GM23338 (cell line): ENCODE results near the gene TSHZ2. TPM values are rescaled to one million over a fixed set of nuclear protein-coding genes. Genes with fewer than 3 reads are reported as not detected.

Experiments used
- ATAC-seq: fragments of 200-7000 bp; cut with Tn5 transposase; 3 replicates; pipeline ENCODE4 v1.9.1; 2020
- DNase-seq: peaks from one replicate; pipeline ENCODE4 v3.0.0-alpha.2; 2015; ENCODE audit warnings: low spot score
- H2AFZ ChIP-seq: fragments of 200-600 bp; sonication (generic); 2 replicates; pipeline ENCODE4 v1.8.0; 2016; ENCODE audit warnings: antibody characterized with exemption, mild to moderate bottlenecking, moderate library complexity
- H3F3A ChIP-seq: fragments of 200-600 bp; sonication (generic); replicated peaks from 2 replicates; pipeline ENCODE4 v1.8.0; 2017; ENCODE audit warnings: antibody characterized with exemption, mixed run types, low read depth
- H3K27ac ChIP-seq: fragments of 200-600 bp; sonication (generic); 2 replicates; pipeline ENCODE4 v1.6.1; 2016; ENCODE audit warnings: low read depth
- H3K27me3 ChIP-seq: fragments of 200-600 bp; sonication (generic); 2 replicates; pipeline ENCODE4 v1.8.0; 2016; ENCODE audit warnings: mild to moderate bottlenecking, mixed run types, moderate library complexity; ENCODE audit not compliant: insufficient read depth
- H3K36me3 ChIP-seq: fragments of 200-600 bp; sonication (generic); 2 replicates; pipeline ENCODE4 v1.8.0; 2016; ENCODE audit warnings: mild to moderate bottlenecking; ENCODE audit not compliant: insufficient read depth
- H3K4me1 ChIP-seq: fragments of 200-600 bp; sonication (generic); 2 replicates; pipeline ENCODE4 v1.8.0; 2016; ENCODE audit warnings: mild to moderate bottlenecking, moderate library complexity; ENCODE audit not compliant: insufficient read depth
- H3K4me2 ChIP-seq: fragments of 200-600 bp; sonication (generic); 2 replicates; pipeline ENCODE4 v1.7.1; 2017; ENCODE audit warnings: mixed run types
- H3K4me3 ChIP-seq: fragments of 200-600 bp; sonication (generic); 2 replicates; pipeline ENCODE4 v1.6.1; 2016; ENCODE audit warnings: mixed run types
- H3K79me2 ChIP-seq: fragments of 200-600 bp; sonication (generic); replicated peaks from 2 replicates; pipeline ENCODE4 v1.8.0; 2017; ENCODE audit warnings: mild to moderate bottlenecking; ENCODE audit not compliant: insufficient read depth
- H3K9me2 ChIP-seq: fragments of 200-600 bp; sonication (generic); 2 replicates; pipeline ENCODE4 v1.8.0; 2017; ENCODE audit not compliant: insufficient read depth
- H4K20me1 ChIP-seq: fragments of 200-600 bp; sonication (generic); replicated peaks from 2 replicates; pipeline ENCODE4 v1.8.0; 2017; ENCODE audit warnings: mild to moderate bottlenecking; ENCODE audit not compliant: insufficient read depth
- H3K27ac Mint-ChIP-seq: 2 replicates; pipeline ENCODE4 v1.8.0; 2020; ENCODE audit warnings: inconsistent platforms, mild to moderate bottlenecking, moderate library complexity, mixed read lengths
- H3K27me3 Mint-ChIP-seq: 3 replicates; pipeline ENCODE4 v1.8.0; 2022; ENCODE audit warnings: low read depth, mild to moderate bottlenecking, moderate library complexity, mixed read lengths, inconsistent platforms; ENCODE audit not compliant: insufficient read depth, poor library complexity
- H3K36me3 Mint-ChIP-seq: 3 replicates; pipeline ENCODE4 v1.8.0; 2021; ENCODE audit warnings: low read depth, mild to moderate bottlenecking, inconsistent platforms, moderate library complexity, mixed read lengths
- H3K4me1 Mint-ChIP-seq: 3 replicates; pipeline ENCODE4 v1.8.0; 2020; ENCODE audit warnings: mild to moderate bottlenecking, inconsistent platforms, mixed read lengths
- H3K4me3 Mint-ChIP-seq: 3 replicates; pipeline ENCODE4 v1.8.0; 2021; ENCODE audit warnings: moderate library complexity, mild to moderate bottlenecking, inconsistent platforms, mixed read lengths
- H3K9me3 Mint-ChIP-seq: 3 replicates; pipeline ENCODE4 v1.8.0; 2020; ENCODE audit warnings: moderate library complexity, mild to moderate bottlenecking, inconsistent platforms, mixed read lengths
- CREB1 ChIP-seq: fragments of 250-450 bp; sonication (Bioruptor Pico); IDR thresholded peaks from 2 replicates; pipeline ENCODE4 v1.5.0; 2020; ENCODE audit warnings: low read depth, mild to moderate bottlenecking, moderate library complexity
- EZH2 ChIP-seq: fragments of 200-600 bp; sonication (generic); IDR thresholded peaks from one replicate; pipeline ENCODE4 v1.8.0; 2017; ENCODE audit warnings: antibody characterized with exemption, mild to moderate bottlenecking, low read depth; ENCODE audit not compliant: unreplicated experiment
- EZH2phosphoT487 ChIP-seq: fragments of 200-600 bp; sonication (generic); IDR thresholded peaks from one replicate; pipeline ENCODE4 v1.8.1; 2018; ENCODE audit warnings: antibody characterized with exemption; ENCODE audit not compliant: unreplicated experiment
- JUNB ChIP-seq: IDR thresholded peaks from one replicate; pipeline ENCODE4 v1.6.1; 2016; ENCODE audit warnings: antibody characterized with exemption; ENCODE audit not compliant: unreplicated experiment
- NANOG ChIP-seq: IDR thresholded peaks from 2 replicates; pipeline ENCODE4 v1.6.1; 2016; ENCODE audit warnings: antibody characterized with exemption, borderline replicate concordance
- POLR2AphosphoS5 ChIP-seq: IDR thresholded peaks from 2 replicates; pipeline ENCODE4 v1.6.1; 2016; ENCODE audit warnings: antibody characterized with exemption, low read depth
- REST ChIP-seq: IDR thresholded peaks from one replicate; pipeline ENCODE4 v1.6.1; 2018; ENCODE audit warnings: antibody characterized with exemption; ENCODE audit not compliant: unreplicated experiment
- ZNF114 ChIP-seq: fragments of 250-450 bp; sonication (Bioruptor Pico); IDR thresholded peaks from 2 replicates; pipeline ENCODE4 v1.5.0; 2020; ENCODE audit warnings: mild to moderate bottlenecking, moderate library complexity
- ZNF331 ChIP-seq: fragments of 250-450 bp; sonication (Bioruptor Pico); IDR thresholded peaks from 2 replicates; pipeline ENCODE4 v1.5.0; 2020; ENCODE audit warnings: low read depth, mild to moderate bottlenecking, moderate library complexity
- ZNF462 ChIP-seq: fragments of 250-450 bp; sonication (Bioruptor Pico); IDR thresholded peaks from 2 replicates; pipeline ENCODE4 v1.5.0; 2020; ENCODE audit warnings: mild to moderate bottlenecking, moderate library complexity
- polyA plus RNA-seq: library from polyadenylated mRNA; unstranded; fragments of >200 nt; fragmentation: Nextera tagmentation; extraction: Ambion mirVana; gene quantifications from 2 replicates; pipeline ENCODE4 v1.2.1, GENCODE V29; 2016
- total RNA-seq: library from RNA; depleted of rRNA; stranded (reverse); fragments of >200 nt; shearing (Covaris generic); gene quantifications from 2 replicates; pipeline ENCODE4 v1.2.3, GENCODE V29; 2014
- TF ChIP-seq, protein P1 (sequence below), 2 experiments: fragments of 200-600 bp in 1 of 2; sonication (generic) in 1 of 2; conservative IDR thresholded peaks; 2 replicates each; pipeline versions ENCODE4 v1.5.1 to v1.6.1; 2016 to 2017; ENCODE audit warnings: antibody characterized with exemption in 2 of 2, low read depth in 2 of 2, mild to moderate bottlenecking in 2 of 2, moderate library complexity in 1 of 2
- TF ChIP-seq, protein P2 (sequence below): IDR thresholded peaks from 2 replicates; pipeline ENCODE4 v1.6.1; 2016; ENCODE audit warnings: antibody characterized with exemption

TSHZ2 gene
- total and polyA plus RNA-seq, 2 experiments from 2014 or later: 0.49 to 1.3 TPM

GRCh38 chr20:53384392-53384791 is 412.2 kb downstream of the TSHZ2 start (continued):
- TF ChIP-seq ZNF462 (no peak), POLR2AphosphoS5 (no peak), ZNF331 (CRISPR knock-in tag) (no peak), JUNB (no peak), NANOG (no peak)

- Mint-ChIP-seq H3K4me3 (no peak overlapping the region), H3K36me3 (no peaks in the 10 kb centered on the region), H3K9me3 (no peaks in the 10 kb centered on the region), H3K27me3 (no peaks in the 10 kb centered on the region), H3K27ac (no peak overlapping the region), H3K4me1 (peaks cover 14% of the 10 kb centered on the region)
- Histone ChIP-seq H3K27me3 (no peaks in the 10 kb centered on the region), H3K4me3 (no peak overlapping the region), H3K27ac (no peak overlapping the region), H4K20me1 (no peaks in the 10 kb centered on the region), H3K4me1 (peaks cover 14% of the 10 kb centered on the region), H3K36me3 (no peaks in the 10 kb centered on the region), H3F3A (no peaks in the 10 kb centered on the region), H3K9me2 (peaks cover 13% of the 10 kb centered on the region; the same call in 1 of the 2 replicates), H3K4me2 (no peak overlapping the region), H3K79me2 (no peaks in the 10 kb centered on the region), H2AFZ (peak overlapping the region; percentile 91)
- ATAC-seq (no peak), DNase-seq (no peak)
- TF ChIP-seq REST: no peak
- no peak for TF ChIP-seq ZNF331 (CRISPR knock-in tag)
- TF ChIP-seq EZH2: no peak
- no peak for TF ChIP-seq CREB1 (CRISPR knock-in tag)
- TF ChIP-seq, protein P1, sequence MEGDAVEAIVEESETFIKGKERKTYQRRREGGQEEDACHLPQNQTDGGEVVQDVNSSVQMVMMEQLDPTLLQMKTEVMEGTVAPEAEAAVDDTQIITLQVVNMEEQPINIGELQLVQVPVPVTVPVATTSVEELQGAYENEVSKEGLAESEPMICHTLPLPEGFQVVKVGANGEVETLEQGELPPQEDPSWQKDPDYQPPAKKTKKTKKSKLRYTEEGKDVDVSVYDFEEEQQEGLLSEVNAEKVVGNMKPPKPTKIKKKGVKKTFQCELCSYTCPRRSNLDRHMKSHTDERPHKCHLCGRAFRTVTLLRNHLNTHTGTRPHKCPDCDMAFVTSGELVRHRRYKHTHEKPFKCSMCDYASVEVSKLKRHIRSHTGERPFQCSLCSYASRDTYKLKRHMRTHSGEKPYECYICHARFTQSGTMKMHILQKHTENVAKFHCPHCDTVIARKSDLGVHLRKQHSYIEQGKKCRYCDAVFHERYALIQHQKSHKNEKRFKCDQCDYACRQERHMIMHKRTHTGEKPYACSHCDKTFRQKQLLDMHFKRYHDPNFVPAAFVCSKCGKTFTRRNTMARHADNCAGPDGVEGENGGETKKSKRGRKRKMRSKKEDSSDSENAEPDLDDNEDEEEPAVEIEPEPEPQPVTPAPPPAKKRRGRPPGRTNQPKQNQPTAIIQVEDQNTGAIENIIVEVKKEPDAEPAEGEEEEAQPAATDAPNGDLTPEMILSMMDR (conservative IDR thresholded peaks at IDR 0.05; ENCODE audit: low read depth in 2 of 2): no peak
- no peak for TF ChIP-seq EZH2phosphoT487
- TF ChIP-seq, protein P2, sequence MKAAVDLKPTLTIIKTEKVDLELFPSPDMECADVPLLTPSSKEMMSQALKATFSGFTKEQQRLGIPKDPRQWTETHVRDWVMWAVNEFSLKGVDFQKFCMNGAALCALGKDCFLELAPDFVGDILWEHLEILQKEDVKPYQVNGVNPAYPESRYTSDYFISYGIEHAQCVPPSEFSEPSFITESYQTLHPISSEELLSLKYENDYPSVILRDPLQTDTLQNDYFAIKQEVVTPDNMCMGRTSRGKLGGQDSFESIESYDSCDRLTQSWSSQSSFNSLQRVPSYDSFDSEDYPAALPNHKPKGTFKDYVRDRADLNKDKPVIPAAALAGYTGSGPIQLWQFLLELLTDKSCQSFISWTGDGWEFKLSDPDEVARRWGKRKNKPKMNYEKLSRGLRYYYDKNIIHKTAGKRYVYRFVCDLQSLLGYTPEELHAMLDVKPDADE: no peak
- TF ChIP-seq ZNF114: no peak
Measured at GRCh38 chr20:53385941-53386767, 414.0 kb downstream of the TSHZ2 start.
